ENCODE measurements around the gene MOB3B. TPM values are rescaled to one million over a fixed set of nuclear protein-coding genes. Genes with fewer than 3 reads are reported as not detected.

The MOB3B gene
- total RNA-seq, 1 donor from 2014 or later = 11.0 TPM

DNA sequence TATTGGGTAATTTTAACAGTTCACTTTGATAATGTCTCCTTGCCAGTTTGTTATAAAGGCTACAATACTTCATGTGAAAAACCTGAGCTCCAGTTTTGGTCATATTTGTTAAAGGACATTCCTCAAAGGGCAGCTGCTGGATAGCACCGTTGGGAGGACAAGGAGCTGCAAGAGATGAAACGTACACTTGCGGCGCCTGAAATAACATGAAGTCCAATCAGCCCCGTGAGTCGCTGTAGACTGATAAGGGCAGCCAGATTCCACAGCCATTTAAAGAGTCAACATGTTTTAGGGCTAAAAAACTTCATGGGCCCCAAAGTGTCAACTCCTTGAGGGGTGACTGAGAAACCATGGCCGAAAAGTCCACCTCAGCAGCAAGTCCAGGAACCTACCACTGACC is 91.1 kb downstream of the MOB3B start:
- intact Hi-C loops (cut with DNase I) = no loop called here
- H3K9me3 ChIP-seq = no peaks in the 10 kb centered on the region
- no peak overlapping the region for H3K4me3 ChIP-seq
- H3K27ac ChIP-seq = peak overlapping the region; percentile 57
- H3K4me1 ChIP-seq = peaks cover 52% of the 10 kb centered on the region
- TF ChIP-seq, protein P1, sequence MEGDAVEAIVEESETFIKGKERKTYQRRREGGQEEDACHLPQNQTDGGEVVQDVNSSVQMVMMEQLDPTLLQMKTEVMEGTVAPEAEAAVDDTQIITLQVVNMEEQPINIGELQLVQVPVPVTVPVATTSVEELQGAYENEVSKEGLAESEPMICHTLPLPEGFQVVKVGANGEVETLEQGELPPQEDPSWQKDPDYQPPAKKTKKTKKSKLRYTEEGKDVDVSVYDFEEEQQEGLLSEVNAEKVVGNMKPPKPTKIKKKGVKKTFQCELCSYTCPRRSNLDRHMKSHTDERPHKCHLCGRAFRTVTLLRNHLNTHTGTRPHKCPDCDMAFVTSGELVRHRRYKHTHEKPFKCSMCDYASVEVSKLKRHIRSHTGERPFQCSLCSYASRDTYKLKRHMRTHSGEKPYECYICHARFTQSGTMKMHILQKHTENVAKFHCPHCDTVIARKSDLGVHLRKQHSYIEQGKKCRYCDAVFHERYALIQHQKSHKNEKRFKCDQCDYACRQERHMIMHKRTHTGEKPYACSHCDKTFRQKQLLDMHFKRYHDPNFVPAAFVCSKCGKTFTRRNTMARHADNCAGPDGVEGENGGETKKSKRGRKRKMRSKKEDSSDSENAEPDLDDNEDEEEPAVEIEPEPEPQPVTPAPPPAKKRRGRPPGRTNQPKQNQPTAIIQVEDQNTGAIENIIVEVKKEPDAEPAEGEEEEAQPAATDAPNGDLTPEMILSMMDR (IDR thresholded peaks at IDR 0.05) = no peak
- TF ChIP-seq POLR2A (IDR thresholded peaks at IDR 0.05) (no peak), POLR2AphosphoS5 (IDR thresholded peaks at IDR 0.05; ENCODE audit: insufficient read depth in 1 of 2, low read depth in 1 of 2) (no peak)
- no peak for DNase-seq (ENCODE audit: extremely low spot score in 2 of 2)
- H3K36me3 ChIP-seq = no peaks in the 10 kb centered on the region
- H3K27me3 ChIP-seq = no peaks in the 10 kb centered on the region

DNA sequence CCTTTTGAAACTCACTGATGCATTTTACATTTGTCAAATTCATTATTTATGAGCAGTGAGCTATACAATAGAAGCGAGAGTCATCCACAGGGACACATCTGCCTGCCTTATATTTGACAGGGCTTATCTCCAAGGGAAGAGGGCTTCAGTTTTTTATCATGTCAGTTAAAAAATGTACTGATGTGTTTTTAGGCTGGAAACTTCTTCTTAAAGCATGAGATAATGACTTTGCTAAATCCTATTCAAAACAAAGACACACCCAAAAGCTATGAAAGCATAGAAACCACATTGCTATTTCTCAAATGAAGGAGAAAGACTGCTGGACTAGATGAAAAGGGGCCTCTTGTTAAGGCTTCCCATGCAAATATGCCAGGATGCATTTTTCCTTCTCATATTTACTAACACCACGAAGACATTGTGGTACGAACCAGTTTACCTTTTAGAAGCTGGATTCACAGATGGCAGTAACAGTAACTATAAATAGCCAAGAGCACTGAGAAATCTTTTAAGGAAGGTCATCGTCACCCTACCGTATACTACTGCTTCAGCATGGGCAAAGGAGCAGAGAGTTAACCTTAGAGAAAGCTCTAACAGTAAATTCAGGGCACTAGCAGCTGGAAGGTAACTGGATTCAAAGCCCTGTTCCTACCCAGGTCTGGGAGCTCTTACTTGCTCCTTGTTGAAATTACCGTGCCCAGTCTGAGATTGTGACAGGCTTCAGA is 91.8 kb downstream of the MOB3B start:
- Histone ChIP-seq H3K27ac (peak overlapping the region; percentile 57), H3K27me3 (no peaks in the 10 kb centered on the region), H3K9me3 (no peaks in the 10 kb centered on the region), H3K4me1 (peaks cover 57% of the 10 kb centered on the region), H3K36me3 (no peaks in the 10 kb centered on the region), H3K4me3 (no peak overlapping the region)
- no peak for DNase-seq (ENCODE audit: extremely low spot score in 2 of 2)
- intact Hi-C loops (cut with DNase I) = no loop called here
- TF ChIP-seq POLR2A (IDR thresholded peaks at IDR 0.05) = no peak

DNA sequence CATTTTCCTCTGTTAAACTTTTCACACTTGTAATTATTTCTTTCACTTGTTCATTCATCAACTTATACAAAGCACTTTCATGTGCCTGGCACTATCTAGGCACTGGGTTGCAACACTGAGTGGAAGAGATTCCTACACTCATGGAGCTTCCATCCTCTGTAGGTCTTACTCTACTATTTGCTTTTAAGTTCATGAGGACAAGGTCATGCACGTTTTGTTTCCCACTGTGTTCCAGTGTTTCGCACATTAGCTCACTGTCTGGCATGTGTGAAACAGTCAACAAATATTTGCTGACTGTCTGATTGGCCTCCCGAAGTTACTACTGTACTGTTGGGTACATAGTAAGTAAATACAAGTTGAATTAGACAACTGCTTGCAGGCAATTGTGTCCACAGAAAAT is 93.4 kb downstream of the MOB3B start:
- intact Hi-C loops (cut with DNase I) = no loop called here
- H3K27me3 ChIP-seq = no peaks in the 10 kb centered on the region
- no peak for DNase-seq (ENCODE audit: extremely low spot score in 2 of 2)
- peak overlapping the region; percentile 74 for H3K27ac ChIP-seq
- H3K4me1 ChIP-seq = peaks cover 72% of the 10 kb centered on the region
- no peaks in the 10 kb centered on the region for H3K9me3 ChIP-seq
- TF ChIP-seq POLR2A (IDR thresholded peaks at IDR 0.05) (no peak), POLR2AphosphoS5 (IDR thresholded peaks at IDR 0.05; ENCODE audit: insufficient read depth in 1 of 2, low read depth in 1 of 2) (no peak)
- TF ChIP-seq, protein P1 (IDR thresholded peaks at IDR 0.05) = no peak
- H3K4me3 ChIP-seq = no peak overlapping the region
- H3K36me3 ChIP-seq = no peaks in the 10 kb centered on the region

DNA sequence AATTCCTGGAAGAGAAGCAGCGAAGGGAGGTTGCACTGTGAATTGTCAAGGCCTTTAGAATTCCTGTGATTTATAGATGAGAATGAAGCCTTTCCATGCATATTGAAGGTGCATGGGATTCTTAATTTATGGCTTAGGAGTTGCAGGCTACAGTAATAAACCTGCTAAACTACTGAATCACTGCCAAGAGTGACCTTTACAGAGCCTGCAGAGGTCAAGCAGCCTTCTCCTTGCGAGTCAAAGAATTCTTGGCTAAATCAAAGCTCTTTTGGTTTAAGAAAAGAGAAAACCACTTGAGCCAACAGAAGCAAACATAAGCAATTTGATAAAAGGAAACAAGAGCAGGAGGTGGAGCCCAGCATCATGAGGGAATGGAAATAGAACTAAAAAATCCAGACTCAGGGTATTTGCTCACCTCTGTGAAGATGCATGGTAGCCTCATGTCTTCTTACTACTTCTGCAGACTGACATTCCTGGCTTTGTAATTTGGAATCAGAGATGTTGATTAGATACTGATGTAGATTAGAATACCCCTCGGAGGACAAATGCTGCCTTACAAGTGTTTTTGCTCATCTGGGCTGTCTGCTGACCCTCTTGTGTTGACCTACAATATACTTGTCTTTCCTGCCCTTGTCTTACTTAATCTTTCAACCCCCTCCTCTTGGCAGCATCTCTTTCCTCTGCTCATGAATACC is 95.8 kb downstream of the MOB3B start:
- no peak for DNase-seq (ENCODE audit: extremely low spot score in 2 of 2)
- Histone ChIP-seq H3K4me1 (peaks cover 94% of the 10 kb centered on the region), H3K27me3 (no peaks in the 10 kb centered on the region), H3K27ac (peak overlapping the region; percentile 74), H3K36me3 (no peaks in the 10 kb centered on the region), H3K9me3 (no peaks in the 10 kb centered on the region), H3K4me3 (no peak overlapping the region)
- TF ChIP-seq POLR2A (IDR thresholded peaks at IDR 0.05) = no peak
- TF ChIP-seq, protein P1 (IDR thresholded peaks at IDR 0.05) = no peak
- no peak for TF ChIP-seq POLR2AphosphoS5 (IDR thresholded peaks at IDR 0.05; ENCODE audit: insufficient read depth in 1 of 2, low read depth in 1 of 2)
- intact Hi-C loops (cut with DNase I) = no loop called here

DNA sequence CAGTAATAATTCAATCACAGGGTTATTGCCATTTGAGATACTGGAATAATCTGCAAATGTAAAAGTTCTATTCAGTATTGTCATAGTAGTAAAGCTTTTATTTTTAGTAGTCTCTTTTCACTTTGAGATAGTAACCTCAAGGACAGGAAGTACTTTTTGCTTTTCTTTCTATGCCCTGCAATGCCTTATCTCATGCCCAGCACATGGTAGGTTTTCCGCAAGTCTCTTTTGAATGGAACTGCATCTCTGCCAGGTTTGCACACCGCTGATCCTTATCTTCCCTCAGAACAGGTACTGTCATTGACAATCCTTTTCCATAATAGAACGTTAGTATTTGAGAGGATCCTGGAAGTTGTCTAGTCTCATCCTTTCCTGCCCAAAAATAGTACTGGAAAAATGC is 97.3 kb downstream of the MOB3B start:
- H3K36me3 ChIP-seq = no peaks in the 10 kb centered on the region
- peak overlapping the region; percentile 33 for H3K27ac ChIP-seq
- no peaks in the 10 kb centered on the region for H3K9me3 ChIP-seq
- no peak for DNase-seq (ENCODE audit: extremely low spot score in 2 of 2)
- no peaks in the 10 kb centered on the region for H3K27me3 ChIP-seq
- peaks cover 85% of the 10 kb centered on the region for H3K4me1 ChIP-seq
- no peak for TF ChIP-seq POLR2AphosphoS5 (IDR thresholded peaks at IDR 0.05; ENCODE audit: insufficient read depth in 1 of 2, low read depth in 1 of 2)
- no peak overlapping the region for H3K4me3 ChIP-seq
- intact Hi-C loops (cut with DNase I) = no loop called here

All from vagina (tissue), 2 donors.